Measurements from ENCODE around the gene CHPT1. TPM values are rescaled to one million over a fixed set of nuclear protein-coding genes. Genes with fewer than 3 reads are reported as not detected.

CHPT1 gene
- total and polyA plus RNA-seq, 8 donors = 26.8 to 69.0 (median 30.4) TPM

GRCh38 chr12:101750152-101750551 lies 52.7 kb downstream of the CHPT1 start:
- DNase-seq (no peak), ATAC-seq (no peak)
- Histone ChIP-seq H3K27ac (no peak overlapping the region), H3K4me1 (peaks cover 0 to 9% of the 10 kb centered on the region in 2 donors), H3K4me3 (no peak overlapping the region), H3K36me3 (peaks cover 0 to 90% of the 10 kb centered on the region in 2 donors), H3K9me3 (no peaks in the 10 kb centered on the region), H3K27me3 (no peaks in the 10 kb centered on the region)
- intact Hi-C loops (cut with DNase I) = no loop called here
- TF ChIP-seq CTCF (IDR thresholded peaks at IDR 0.05) = no peak

DNA sequence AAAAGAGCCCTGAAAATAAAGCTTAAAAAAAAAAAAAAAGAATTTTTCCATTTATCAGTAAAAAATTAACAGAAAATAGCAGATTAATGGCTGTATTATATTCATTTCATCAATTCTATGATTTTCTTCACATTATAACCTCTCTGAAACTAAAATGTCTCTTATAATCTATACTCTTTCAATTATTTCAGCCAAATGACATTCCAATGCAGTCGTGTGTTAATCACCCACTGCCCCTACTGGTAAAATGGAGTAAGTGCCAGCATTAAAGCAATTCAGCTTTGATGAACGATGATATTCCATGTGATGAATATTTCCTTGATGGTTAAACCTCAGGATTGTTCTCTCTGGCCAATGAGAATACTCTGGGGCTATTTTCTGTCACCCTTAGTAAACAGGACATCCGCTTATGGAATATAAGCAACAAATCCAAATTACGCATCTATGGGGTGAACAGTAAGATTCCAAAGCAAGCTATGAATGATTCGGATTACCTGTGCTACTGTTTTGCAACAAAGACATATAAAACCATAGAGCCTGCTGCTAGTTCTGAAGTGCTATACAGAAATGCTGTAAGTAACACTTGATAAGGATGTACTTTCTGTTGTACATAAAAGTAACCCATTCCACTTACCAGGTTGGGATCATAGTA lies 62.1 kb downstream of the CHPT1 start:
- ATAC-seq = peak; percentile 47
- Histone ChIP-seq H3K4me1 (peaks cover 6 to 23% of the 10 kb centered on the region in 2 donors), H3K27ac (no peak overlapping the region), H3K9me3 (no peaks in the 10 kb centered on the region), H3K4me3 (no peak overlapping the region), H3K36me3 (peaks cover 0 to 69% of the 10 kb centered on the region in 2 donors), H3K27me3 (no peaks in the 10 kb centered on the region)
- DNase-seq = peak in 2 of 4 donors; percentile 9 to 28
- TF ChIP-seq CTCF (IDR thresholded peaks at IDR 0.05) = peak; percentile 65 to 76
- intact Hi-C loops (cut with DNase I) = no loop called here

- peaks cover 6 to 23% of the 10 kb centered on the region in 2 donors for H3K4me1 ChIP-seq
- no peak overlapping the region for H3K4me3 ChIP-seq
- ATAC-seq = peak; percentile 47
- no peaks in the 10 kb centered on the region for H3K27me3 ChIP-seq
- no peak for DNase-seq
- H3K9me3 ChIP-seq = no peaks in the 10 kb centered on the region
- peak overlapping the region in 1 of 2 donors; percentile 45 for H3K27ac ChIP-seq
- intact Hi-C loops (cut with DNase I) = no loop called here
- no peak for TF ChIP-seq CTCF (IDR thresholded peaks at IDR 0.05)
- peaks cover 0 to 52% of the 10 kb centered on the region in 2 donors for H3K36me3 ChIP-seq
Observed at GRCh38 chr12:101761350-101761749, 63.9 kb downstream of the CHPT1 start.

DNA sequence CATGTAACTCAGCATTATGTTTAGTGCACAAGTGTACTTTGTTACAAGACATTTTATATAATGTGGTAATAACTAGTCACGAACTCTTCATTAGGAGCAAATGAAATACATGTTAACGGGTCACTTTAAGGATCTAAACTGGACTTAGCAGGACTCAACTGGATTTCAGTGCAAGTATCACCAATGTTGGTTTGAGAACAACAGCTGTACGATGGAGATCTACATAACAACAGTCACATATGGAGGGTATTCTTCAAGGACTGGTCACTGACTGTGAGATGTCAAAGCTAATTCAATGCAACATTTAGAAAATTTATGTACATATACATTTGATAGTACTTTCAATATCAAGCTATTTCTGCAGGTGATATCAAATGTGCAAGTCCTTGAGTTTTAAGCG lies 64.3 kb downstream of the CHPT1 start:
- Histone ChIP-seq H3K36me3 (peaks cover 3 to 51% of the 10 kb centered on the region in 2 donors), H3K4me1 (peaks cover 6 to 23% of the 10 kb centered on the region in 2 donors), H3K27ac (peak overlapping the region in 1 of 2 donors; percentile 45), H3K9me3 (no peaks in the 10 kb centered on the region), H3K4me3 (no peak overlapping the region), H3K27me3 (no peaks in the 10 kb centered on the region)
- intact Hi-C loops (cut with DNase I) = no loop called here
- DNase-seq (no peak), ATAC-seq (no peak)
- TF ChIP-seq CTCF (IDR thresholded peaks at IDR 0.05) = no peak

DNA sequence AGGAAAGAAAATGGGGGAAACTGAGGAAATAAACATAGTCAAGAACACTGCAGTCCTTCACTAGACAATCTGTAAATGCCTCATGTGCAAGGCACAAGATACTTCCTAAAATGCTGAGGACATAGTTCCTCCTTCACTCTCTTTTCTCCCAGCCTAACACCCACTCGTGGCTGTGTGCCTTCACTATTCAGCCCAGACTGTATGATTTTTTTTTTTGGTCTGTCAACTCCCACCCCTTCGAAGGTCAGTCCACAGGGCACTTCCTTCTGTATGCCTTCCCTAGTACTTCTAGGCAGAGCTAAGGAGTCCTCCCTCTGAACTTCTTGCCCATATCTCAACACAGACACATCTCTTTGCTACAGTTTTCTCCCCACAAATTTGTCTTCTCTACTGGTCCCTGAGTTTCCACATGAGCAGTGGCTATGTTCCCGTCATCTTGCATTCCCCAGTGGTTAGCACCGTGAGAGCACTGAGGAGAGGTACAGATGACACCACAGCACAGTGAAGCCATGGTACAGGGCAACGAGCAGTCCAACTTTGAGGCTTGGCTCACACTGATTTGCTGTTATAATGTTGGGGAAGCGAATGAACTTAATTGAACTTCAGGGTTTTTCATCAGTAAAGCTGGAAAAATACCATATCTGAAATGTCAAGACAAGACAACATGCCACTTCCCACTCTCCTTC lies 65.9 kb downstream of the CHPT1 start:
- Histone ChIP-seq H3K4me1 (peaks cover 6 to 23% of the 10 kb centered on the region in 2 donors), H3K4me3 (no peak overlapping the region), H3K27me3 (no peaks in the 10 kb centered on the region), H3K27ac (peak overlapping the region; percentile 42 to 64), H3K36me3 (peaks cover 7 to 51% of the 10 kb centered on the region in 2 donors), H3K9me3 (no peaks in the 10 kb centered on the region)
- intact Hi-C loops (cut with DNase I) = no loop called here
- ATAC-seq (peak; percentile 78), DNase-seq (peak in 1 of 4 donors; percentile 57)
- no peak for TF ChIP-seq CTCF (IDR thresholded peaks at IDR 0.05)
